Prostate gland (tissue), 2 donors: ENCODE data around the gene SPTA1.
"Not testable (repeated sequence)": the region's sequence is repeated elsewhere in the genome, so short reads cannot be mapped to it uniquely, and the experiment has no call there.

Experiments used
- POLR2A ChIP-seq: fragments of 450-650 bp; IDR thresholded peaks from one replicate; pipeline ENCODE4 v1.6.1; 2016; ENCODE audit warnings: antibody characterized with exemption, mild to moderate bottlenecking
- TF ChIP-seq, protein P1 (sequence below), 4 experiments: fragments of 200-600 bp in 2 of 4; fragments of 450-650 bp in 2 of 4; sonication (generic) in 2 of 4; IDR thresholded peaks; 1 replicate in 3 of 4; 2 replicates in 1 of 4; pipeline ENCODE4 v1.5.1; 2016 to 2019; ENCODE audit warnings: antibody characterized with exemption in 4 of 4, mild to moderate bottlenecking in 2 of 4, moderate library complexity in 2 of 4

DNA sequence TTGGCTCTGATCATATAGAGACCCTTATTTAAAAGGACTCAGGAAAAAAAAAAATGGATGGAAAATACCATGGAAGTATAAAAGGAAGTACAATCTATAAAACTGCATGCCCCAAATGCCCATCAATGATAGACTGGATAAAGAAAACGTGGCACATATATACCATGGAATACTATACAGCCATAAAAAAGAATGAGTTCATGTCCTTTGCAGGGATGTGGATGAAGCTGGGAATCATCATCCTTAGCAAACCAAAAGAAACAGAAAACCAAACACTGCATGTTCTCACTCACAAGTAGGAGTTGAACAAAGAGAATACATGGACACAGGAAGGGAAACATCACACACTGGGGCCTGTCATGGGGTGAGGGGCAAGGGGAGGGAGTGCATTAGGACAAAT, 4.6 kb upstream of the SPTA1 start:
- TF ChIP-seq, protein P1, sequence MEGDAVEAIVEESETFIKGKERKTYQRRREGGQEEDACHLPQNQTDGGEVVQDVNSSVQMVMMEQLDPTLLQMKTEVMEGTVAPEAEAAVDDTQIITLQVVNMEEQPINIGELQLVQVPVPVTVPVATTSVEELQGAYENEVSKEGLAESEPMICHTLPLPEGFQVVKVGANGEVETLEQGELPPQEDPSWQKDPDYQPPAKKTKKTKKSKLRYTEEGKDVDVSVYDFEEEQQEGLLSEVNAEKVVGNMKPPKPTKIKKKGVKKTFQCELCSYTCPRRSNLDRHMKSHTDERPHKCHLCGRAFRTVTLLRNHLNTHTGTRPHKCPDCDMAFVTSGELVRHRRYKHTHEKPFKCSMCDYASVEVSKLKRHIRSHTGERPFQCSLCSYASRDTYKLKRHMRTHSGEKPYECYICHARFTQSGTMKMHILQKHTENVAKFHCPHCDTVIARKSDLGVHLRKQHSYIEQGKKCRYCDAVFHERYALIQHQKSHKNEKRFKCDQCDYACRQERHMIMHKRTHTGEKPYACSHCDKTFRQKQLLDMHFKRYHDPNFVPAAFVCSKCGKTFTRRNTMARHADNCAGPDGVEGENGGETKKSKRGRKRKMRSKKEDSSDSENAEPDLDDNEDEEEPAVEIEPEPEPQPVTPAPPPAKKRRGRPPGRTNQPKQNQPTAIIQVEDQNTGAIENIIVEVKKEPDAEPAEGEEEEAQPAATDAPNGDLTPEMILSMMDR (IDR thresholded peaks at IDR 0.05), result not testable (repeated sequence)
- not testable (repeated sequence) for TF ChIP-seq POLR2A
